Measurements from ENCODE around the gene SLC39A8. TPM values are rescaled to one million over a fixed set of nuclear protein-coding genes. Genes with fewer than 3 reads are reported as not detected.
A peak's percentile ranks its signal among the peaks of the same experiment; 100 is the strongest.

The SLC39A8 gene
- total RNA-seq, 1 donor from 2014 or later = 80.4 TPM

GRCh38 chr4:102326951-102327350, 18.3 kb downstream of the SLC39A8 start:
- H3K4me3 Mint-ChIP-seq = no peak overlapping the region
- H3K4me1 Mint-ChIP-seq = peaks cover 47% of the 10 kb centered on the region
- intact Hi-C loops (cut with micrococcal nuclease) = no loop called here
- peak; percentile 27 for DNase-seq
- H3K27me3 Mint-ChIP-seq = no peaks in the 10 kb centered on the region
- H3K36me3 Mint-ChIP-seq (ENCODE audit: low read depth) = peaks cover 21% of the 10 kb centered on the region
- no peaks in the 10 kb centered on the region for H3K9me3 Mint-ChIP-seq
- H3K27ac Mint-ChIP-seq = no peak overlapping the region

GRCh38 chr4:102324730-102325129, 20.6 kb downstream of the SLC39A8 start:
- H3K27me3 Mint-ChIP-seq = no peaks in the 10 kb centered on the region
- H3K27ac Mint-ChIP-seq = no peak overlapping the region
- no peaks in the 10 kb centered on the region for H3K9me3 Mint-ChIP-seq
- H3K36me3 Mint-ChIP-seq (ENCODE audit: low read depth) = peaks cover 24% of the 10 kb centered on the region
- DNase-seq = peak; percentile 29
- no peak overlapping the region for H3K4me3 Mint-ChIP-seq
- intact Hi-C loops (cut with micrococcal nuclease) = loop anchor here (2.0 kb wide), 1 partner anchor 20 kb away; the partner anchor contains the start of gene SLC39A8
- H3K4me1 Mint-ChIP-seq = peaks cover 46% of the 10 kb centered on the region

- Mint-ChIP-seq H3K4me3 (no peak overlapping the region), H3K4me1 (peaks cover 42% of the 10 kb centered on the region), H3K9me3 (no peaks in the 10 kb centered on the region), H3K36me3 (ENCODE audit: low read depth) (peaks cover 27% of the 10 kb centered on the region), H3K27me3 (no peaks in the 10 kb centered on the region), H3K27ac (no peak overlapping the region)
- DNase-seq = peak; percentile 51
- intact Hi-C loops (cut with micrococcal nuclease) = no loop called here
Measured at GRCh38 chr4:102322736-102323135, 22.5 kb downstream of the SLC39A8 start.

- H3K36me3 Mint-ChIP-seq (ENCODE audit: low read depth) = peaks cover 32% of the 10 kb centered on the region
- H3K9me3 Mint-ChIP-seq = no peaks in the 10 kb centered on the region
- peaks cover 36% of the 10 kb centered on the region for H3K4me1 Mint-ChIP-seq
- DNase-seq = peak; percentile 50
- peak overlapping the region; percentile 56 for H3K27ac Mint-ChIP-seq
- peak overlapping the region; percentile 28 for H3K4me3 Mint-ChIP-seq
- intact Hi-C loops (cut with micrococcal nuclease) = no loop called here
- no peaks in the 10 kb centered on the region for H3K27me3 Mint-ChIP-seq
Measured at GRCh38 chr4:102321260-102321995, 23.9 kb downstream of the SLC39A8 start.

GRCh38 chr4:102319594-102319993, 25.7 kb downstream of the SLC39A8 start:
- Mint-ChIP-seq H3K27ac (no peak overlapping the region), H3K36me3 (ENCODE audit: low read depth) (peaks cover 34% of the 10 kb centered on the region), H3K27me3 (no peaks in the 10 kb centered on the region), H3K4me3 (no peak overlapping the region), H3K9me3 (no peaks in the 10 kb centered on the region), H3K4me1 (peaks cover 31% of the 10 kb centered on the region)
- intact Hi-C loops (cut with micrococcal nuclease) = no loop called here
- DNase-seq = peak; percentile 33

GRCh38 chr4:102318526-102318925, 26.8 kb downstream of the SLC39A8 start:
- Mint-ChIP-seq H3K9me3 (no peaks in the 10 kb centered on the region), H3K4me1 (peaks cover 35% of the 10 kb centered on the region)
- intact Hi-C loops (cut with micrococcal nuclease) = no loop called here

GRCh38 chr4:102318105-102318504, 27.2 kb downstream of the SLC39A8 start:
- H3K27me3 Mint-ChIP-seq = no peaks in the 10 kb centered on the region
- H3K4me1 Mint-ChIP-seq = peaks cover 34% of the 10 kb centered on the region
- no peak overlapping the region for H3K27ac Mint-ChIP-seq
- no peak for DNase-seq
- peaks cover 44% of the 10 kb centered on the region for H3K36me3 Mint-ChIP-seq (ENCODE audit: low read depth)
- no peaks in the 10 kb centered on the region for H3K9me3 Mint-ChIP-seq
- intact Hi-C loops (cut with micrococcal nuclease) = no loop called here
- no peak overlapping the region for H3K4me3 Mint-ChIP-seq

More at GRCh38 chr4:102318526-102318925, 26.8 kb downstream of the SLC39A8 start:
- Mint-ChIP-seq H3K27ac (no peak overlapping the region), H3K27me3 (no peaks in the 10 kb centered on the region), H3K4me3 (no peak overlapping the region), H3K36me3 (ENCODE audit: low read depth) (peaks cover 42% of the 10 kb centered on the region)
- peak; percentile 42 for DNase-seq

- Mint-ChIP-seq H3K27ac (no peak overlapping the region), H3K4me1 (peaks cover 28% of the 10 kb centered on the region)
Measured at GRCh38 chr4:102317459-102317858, 27.8 kb downstream of the SLC39A8 start.

GRCh38 chr4:102316585-102316984, 28.7 kb downstream of the SLC39A8 start:
- Mint-ChIP-seq H3K27ac (no peak overlapping the region), H3K4me3 (no peak overlapping the region), H3K36me3 (ENCODE audit: low read depth) (peaks cover 45% of the 10 kb centered on the region), H3K27me3 (no peaks in the 10 kb centered on the region), H3K9me3 (no peaks in the 10 kb centered on the region), H3K4me1 (peaks cover 23% of the 10 kb centered on the region)
- intact Hi-C loops (cut with micrococcal nuclease) = no loop called here
- no peak for DNase-seq

More at GRCh38 chr4:102317459-102317858, 27.8 kb downstream of the SLC39A8 start:
- peaks cover 42% of the 10 kb centered on the region for H3K36me3 Mint-ChIP-seq (ENCODE audit: low read depth)
- H3K27me3 Mint-ChIP-seq = no peaks in the 10 kb centered on the region
- H3K9me3 Mint-ChIP-seq = no peaks in the 10 kb centered on the region
- intact Hi-C loops (cut with micrococcal nuclease) = no loop called here
- peak; percentile 15 for DNase-seq
- H3K4me3 Mint-ChIP-seq = no peak overlapping the region

GRCh38 chr4:102315532-102315931, 29.8 kb downstream of the SLC39A8 start:
- intact Hi-C loops (cut with micrococcal nuclease) = no loop called here

GRCh38 chr4:102312417-102312816, 32.9 kb downstream of the SLC39A8 start:
- DNase-seq = peak; percentile 25
- Mint-ChIP-seq H3K27ac (no peak overlapping the region), H3K4me3 (no peak overlapping the region), H3K4me1 (peaks cover 29% of the 10 kb centered on the region), H3K36me3 (ENCODE audit: low read depth) (peaks cover 55% of the 10 kb centered on the region), H3K9me3 (no peaks in the 10 kb centered on the region), H3K27me3 (no peaks in the 10 kb centered on the region)
- intact Hi-C loops (cut with micrococcal nuclease) = no loop called here

More at GRCh38 chr4:102315532-102315931, 29.8 kb downstream of the SLC39A8 start:
- DNase-seq = peak; percentile 31
- H3K9me3 Mint-ChIP-seq = no peaks in the 10 kb centered on the region
- peaks cover 14% of the 10 kb centered on the region for H3K4me1 Mint-ChIP-seq
- no peaks in the 10 kb centered on the region for H3K27me3 Mint-ChIP-seq
- no peak overlapping the region for H3K27ac Mint-ChIP-seq
- H3K4me3 Mint-ChIP-seq = no peak overlapping the region
- peaks cover 42% of the 10 kb centered on the region for H3K36me3 Mint-ChIP-seq (ENCODE audit: low read depth)

GRCh38 chr4:102311912-102312311, 33.4 kb downstream of the SLC39A8 start:
- Mint-ChIP-seq H3K36me3 (ENCODE audit: low read depth) (peaks cover 51% of the 10 kb centered on the region), H3K9me3 (no peaks in the 10 kb centered on the region), H3K4me1 (peaks cover 29% of the 10 kb centered on the region), H3K27ac (no peak overlapping the region), H3K27me3 (no peaks in the 10 kb centered on the region), H3K4me3 (no peak overlapping the region)
- intact Hi-C loops (cut with micrococcal nuclease) = no loop called here
- no peak for DNase-seq

GRCh38 chr4:102311407-102311806, 33.9 kb downstream of the SLC39A8 start:
- Mint-ChIP-seq H3K27me3 (no peaks in the 10 kb centered on the region), H3K4me3 (no peak overlapping the region), H3K9me3 (no peaks in the 10 kb centered on the region), H3K27ac (no peak overlapping the region), H3K36me3 (ENCODE audit: low read depth) (peaks cover 54% of the 10 kb centered on the region), H3K4me1 (peaks cover 29% of the 10 kb centered on the region)
- intact Hi-C loops (cut with micrococcal nuclease) = no loop called here
- no peak for DNase-seq

GRCh38 chr4:102308032-102308799, 37.1 kb downstream of the SLC39A8 start:
- H3K36me3 Mint-ChIP-seq (ENCODE audit: low read depth) = peaks cover 55% of the 10 kb centered on the region
- DNase-seq = peak; percentile 53
- no peaks in the 10 kb centered on the region for H3K9me3 Mint-ChIP-seq
- H3K4me3 Mint-ChIP-seq = no peak overlapping the region
- H3K4me1 Mint-ChIP-seq = peaks cover 21% of the 10 kb centered on the region
- peak overlapping the region; percentile 49 for H3K27ac Mint-ChIP-seq
- intact Hi-C loops (cut with micrococcal nuclease) = loop anchor here (5.0 kb wide), 1 partner anchor 34 kb away; no protein-coding TSS in a partner anchor
- H3K27me3 Mint-ChIP-seq = no peaks in the 10 kb centered on the region

All from activated CD4-positive, alpha-beta T cell treated with anti-CD3 and anti-CD28 coated beads, Interleukin-2, amount 10 ng/mL, durations not matched to agents 24 days and 14 days (primary cell).